ENCODE data around the gene NDUFA9. TPM values are rescaled to one million over a fixed set of nuclear protein-coding genes. Genes with fewer than 3 reads are reported as not detected.

The NDUFA9 gene
- total and polyA plus RNA-seq, 2 donors (not counting 3 experiments of a cell fraction or from before 2014, with no cell fraction given): 86.7 to 113 TPM

DNA sequence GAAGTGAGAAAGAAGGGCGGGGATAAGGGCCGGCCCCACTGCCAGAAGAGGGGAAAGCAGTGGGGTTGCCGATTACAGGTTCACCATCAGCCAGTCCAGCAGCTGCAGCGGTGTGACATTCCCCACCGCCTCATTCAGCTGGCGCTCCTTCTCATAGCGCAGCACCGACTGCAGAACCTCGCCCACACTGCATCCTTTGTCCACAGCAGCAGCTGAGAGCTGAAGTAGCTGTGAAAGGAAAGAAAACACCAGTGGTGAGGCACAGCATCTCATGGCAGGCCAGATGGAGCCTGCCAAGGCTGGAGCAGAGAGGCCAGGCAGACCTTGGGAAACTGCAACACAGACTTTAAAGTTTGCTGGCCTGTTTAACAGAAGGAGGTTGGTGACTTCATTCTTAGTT lies 33.2 kb upstream of the NDUFA9 start:
- DNase-seq (ENCODE audit: low read depth, low spot score) (no peak), FAIRE-seq (no peak)
- H3K9ac ChIP-seq (replicated peaks; ENCODE audit: extremely low read depth, insufficient read depth, low read length): no peak overlapping the region
- H3K4me2 ChIP-seq (ENCODE audit: insufficient read depth, low read length): no peak overlapping the region
- ChIA-PET CTCF (no interaction called here), POLR2A (no interaction called here)
- H3K9me3 ChIP-seq (replicated peaks; ENCODE audit: control insufficient read depth, insufficient read depth, low read length): no peaks in the 10 kb centered on the region
- H3K27ac ChIP-seq (ENCODE audit: insufficient read depth, low read depth, low read length): no peak overlapping the region
- no peaks in the 10 kb centered on the region for H3K79me2 ChIP-seq (ENCODE audit: control insufficient read depth, insufficient read depth, low read length)
- H3K27me3 ChIP-seq (ENCODE audit: control insufficient read depth in 2 of 2, insufficient read depth in 2 of 2, low read length in 2 of 2): no peaks in the 10 kb centered on the region
- intact Hi-C loops (cut with micrococcal nuclease): no loop called here
- dilution Hi-C loops (cut with MboI; ENCODE audit: extremely low pct_ligation_motif_present, low sequenced_read_pairs): no loop called here
- no peaks in the 10 kb centered on the region for H3K9me1 ChIP-seq (replicated peaks; ENCODE audit: control insufficient read depth, extremely low read depth, insufficient read depth, low read length)
- BruUV-seq (replicated peaks): no TSS peak
- H3K4me1 ChIP-seq (ENCODE audit: control insufficient read depth, extremely low read depth, insufficient read depth, low read length): no peaks in the 10 kb centered on the region
- TF ChIP-seq GATA2 (IDR thresholded peaks at IDR 0.05; ENCODE audit: insufficient read depth, insufficient read length, low read depth, low read length): no peak
- TF ChIP-seq JUN (IDR thresholded peaks at IDR 0.05; ENCODE audit: borderline replicate concordance, insufficient read depth, insufficient read length, low read depth): no peak
- TF ChIP-seq, protein P1, sequence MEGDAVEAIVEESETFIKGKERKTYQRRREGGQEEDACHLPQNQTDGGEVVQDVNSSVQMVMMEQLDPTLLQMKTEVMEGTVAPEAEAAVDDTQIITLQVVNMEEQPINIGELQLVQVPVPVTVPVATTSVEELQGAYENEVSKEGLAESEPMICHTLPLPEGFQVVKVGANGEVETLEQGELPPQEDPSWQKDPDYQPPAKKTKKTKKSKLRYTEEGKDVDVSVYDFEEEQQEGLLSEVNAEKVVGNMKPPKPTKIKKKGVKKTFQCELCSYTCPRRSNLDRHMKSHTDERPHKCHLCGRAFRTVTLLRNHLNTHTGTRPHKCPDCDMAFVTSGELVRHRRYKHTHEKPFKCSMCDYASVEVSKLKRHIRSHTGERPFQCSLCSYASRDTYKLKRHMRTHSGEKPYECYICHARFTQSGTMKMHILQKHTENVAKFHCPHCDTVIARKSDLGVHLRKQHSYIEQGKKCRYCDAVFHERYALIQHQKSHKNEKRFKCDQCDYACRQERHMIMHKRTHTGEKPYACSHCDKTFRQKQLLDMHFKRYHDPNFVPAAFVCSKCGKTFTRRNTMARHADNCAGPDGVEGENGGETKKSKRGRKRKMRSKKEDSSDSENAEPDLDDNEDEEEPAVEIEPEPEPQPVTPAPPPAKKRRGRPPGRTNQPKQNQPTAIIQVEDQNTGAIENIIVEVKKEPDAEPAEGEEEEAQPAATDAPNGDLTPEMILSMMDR (IDR thresholded peaks at IDR 0.05; ENCODE audit: extremely low read depth in 1 of 2, insufficient read depth in 1 of 2, low read depth in 1 of 2, low read length in 2 of 2): no peak
- TF ChIP-seq, protein P2, sequence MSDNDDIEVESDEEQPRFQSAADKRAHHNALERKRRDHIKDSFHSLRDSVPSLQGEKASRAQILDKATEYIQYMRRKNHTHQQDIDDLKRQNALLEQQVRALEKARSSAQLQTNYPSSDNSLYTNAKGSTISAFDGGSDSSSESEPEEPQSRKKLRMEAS (IDR thresholded peaks at IDR 0.05; ENCODE audit: insufficient read depth, insufficient read length): no peak
- TF ChIP-seq POLR2A (IDR thresholded peaks at IDR 0.05; ENCODE audit: low read depth, low read length): no peak
- H2AFZ ChIP-seq (ENCODE audit: low read depth, low read length): no peak overlapping the region
- H3K36me3 ChIP-seq (ENCODE audit: control insufficient read depth in 2 of 2, extremely low read depth in 1 of 2, insufficient read depth in 2 of 2, low read length in 2 of 2): peaks cover 0 to 9% of the 10 kb centered on the region in 2 experiments
- H4K20me1 ChIP-seq (replicated peaks; ENCODE audit: control insufficient read depth, extremely low read depth, insufficient read depth, low read length): no peaks in the 10 kb centered on the region
- H3K4me3 ChIP-seq (replicated peaks in 1 of 3; ENCODE audit: insufficient read depth in 1 of 3, low read depth in 1 of 3, low read length in 3 of 3): no peak overlapping the region

DNA sequence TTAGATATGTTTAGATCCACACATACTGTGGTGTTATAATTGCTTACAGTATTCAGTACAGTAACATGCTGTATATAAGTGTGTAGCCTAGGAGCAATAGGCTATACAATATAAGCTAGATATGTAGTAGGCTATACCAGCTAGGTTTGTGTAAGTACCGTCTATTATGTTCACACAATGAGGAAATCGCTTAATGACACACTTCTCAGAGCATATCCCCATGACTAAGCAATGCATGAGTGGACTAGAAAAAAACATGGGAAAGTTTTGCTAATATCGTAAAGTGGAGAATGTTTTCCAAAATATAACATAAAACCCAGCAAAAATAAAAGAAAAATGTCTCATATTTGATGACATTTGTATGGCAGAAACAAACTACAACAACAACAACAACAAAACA lies 27.4 kb upstream of the NDUFA9 start:
- no peak for DNase-seq (ENCODE audit: low read depth, low spot score)
- H3K9me3 ChIP-seq (replicated peaks; ENCODE audit: control insufficient read depth, insufficient read depth, low read length): no peaks in the 10 kb centered on the region
- dilution Hi-C loops (cut with MboI; ENCODE audit: extremely low pct_ligation_motif_present, low sequenced_read_pairs): no loop called here
- H3K4me3 ChIP-seq (replicated peaks in 1 of 3; ENCODE audit: insufficient read depth in 1 of 3, low read depth in 1 of 3, low read length in 3 of 3): no peak overlapping the region
- H3K4me1 ChIP-seq (ENCODE audit: control insufficient read depth, extremely low read depth, insufficient read depth, low read length): no peaks in the 10 kb centered on the region
- no TSS peak for BruUV-seq (replicated peaks)
- H3K4me2 ChIP-seq (ENCODE audit: insufficient read depth, low read length): no peak overlapping the region
- intact Hi-C loops (cut with micrococcal nuclease): no loop called here
- H3K9me1 ChIP-seq (replicated peaks; ENCODE audit: control insufficient read depth, extremely low read depth, insufficient read depth, low read length): no peaks in the 10 kb centered on the region
- no peaks in the 10 kb centered on the region for H3K36me3 ChIP-seq (ENCODE audit: control insufficient read depth in 2 of 2, extremely low read depth in 1 of 2, insufficient read depth in 2 of 2, low read length in 2 of 2)
- H3K9ac ChIP-seq (replicated peaks; ENCODE audit: extremely low read depth, insufficient read depth, low read length): no peak overlapping the region
- no peaks in the 10 kb centered on the region for H3K27me3 ChIP-seq (ENCODE audit: control insufficient read depth in 2 of 2, insufficient read depth in 2 of 2, low read length in 2 of 2)
- H3K27ac ChIP-seq (ENCODE audit: insufficient read depth, low read depth, low read length): no peak overlapping the region
- H3K79me2 ChIP-seq (ENCODE audit: control insufficient read depth, insufficient read depth, low read length): no peaks in the 10 kb centered on the region
- ChIA-PET CTCF (no interaction called here), POLR2A (no interaction called here)
- FAIRE-seq: no peak
- no peaks in the 10 kb centered on the region for H4K20me1 ChIP-seq (replicated peaks; ENCODE audit: control insufficient read depth, extremely low read depth, insufficient read depth, low read length)
- TF ChIP-seq POLR2AphosphoS5 (IDR thresholded peaks at IDR 0.05; ENCODE audit: insufficient read depth, low read depth, low read length) (no peak), GATA2 (IDR thresholded peaks at IDR 0.05; ENCODE audit: insufficient read depth, insufficient read length, low read depth, low read length) (no peak), MYC (IDR thresholded peaks at IDR 0.05; ENCODE audit: low read depth, low read length) (no peak), EZH2 (IDR thresholded peaks at IDR 0.05; ENCODE audit: borderline replicate concordance, low read depth, low read length, severe bottlenecking) (no peak), JUN (IDR thresholded peaks at IDR 0.05; ENCODE audit: borderline replicate concordance, insufficient read depth, insufficient read length, low read depth) (no peak), FOS (IDR thresholded peaks at IDR 0.05; ENCODE audit: borderline replicate concordance, insufficient read depth, low read length) (no peak), POLR2A (IDR thresholded peaks at IDR 0.05; ENCODE audit: low read depth, low read length) (no peak)
- TF ChIP-seq, protein P2 (IDR thresholded peaks at IDR 0.05; ENCODE audit: insufficient read depth, insufficient read length): no peak
- TF ChIP-seq, protein P1 (IDR thresholded peaks at IDR 0.05; ENCODE audit: extremely low read depth in 1 of 2, insufficient read depth in 1 of 2, low read depth in 1 of 2, low read length in 2 of 2): no peak
- H2AFZ ChIP-seq (ENCODE audit: low read depth, low read length): no peak overlapping the region

All from endothelial cell of umbilical vein (primary cell).